ENCODE results near the gene GREB1L.

GRCh38 chr18:21534327-21534726 lies 292.3 kb downstream of the GREB1L start:
- no peak for TF ChIP-seq POLR2A (IDR thresholded peaks at IDR 0.05)
- TF ChIP-seq, protein P1, sequence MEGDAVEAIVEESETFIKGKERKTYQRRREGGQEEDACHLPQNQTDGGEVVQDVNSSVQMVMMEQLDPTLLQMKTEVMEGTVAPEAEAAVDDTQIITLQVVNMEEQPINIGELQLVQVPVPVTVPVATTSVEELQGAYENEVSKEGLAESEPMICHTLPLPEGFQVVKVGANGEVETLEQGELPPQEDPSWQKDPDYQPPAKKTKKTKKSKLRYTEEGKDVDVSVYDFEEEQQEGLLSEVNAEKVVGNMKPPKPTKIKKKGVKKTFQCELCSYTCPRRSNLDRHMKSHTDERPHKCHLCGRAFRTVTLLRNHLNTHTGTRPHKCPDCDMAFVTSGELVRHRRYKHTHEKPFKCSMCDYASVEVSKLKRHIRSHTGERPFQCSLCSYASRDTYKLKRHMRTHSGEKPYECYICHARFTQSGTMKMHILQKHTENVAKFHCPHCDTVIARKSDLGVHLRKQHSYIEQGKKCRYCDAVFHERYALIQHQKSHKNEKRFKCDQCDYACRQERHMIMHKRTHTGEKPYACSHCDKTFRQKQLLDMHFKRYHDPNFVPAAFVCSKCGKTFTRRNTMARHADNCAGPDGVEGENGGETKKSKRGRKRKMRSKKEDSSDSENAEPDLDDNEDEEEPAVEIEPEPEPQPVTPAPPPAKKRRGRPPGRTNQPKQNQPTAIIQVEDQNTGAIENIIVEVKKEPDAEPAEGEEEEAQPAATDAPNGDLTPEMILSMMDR (IDR thresholded peaks at IDR 0.05) = no peak
